GM13976 (cell line): Measurements from ENCODE around the gene FNTB.

ENCODE experiments used
- DNase-seq: peaks from one replicate; pipeline ENCODE4 v3.0.0; 2012; ENCODE audit warnings: low spot score
- in situ Hi-C: fragments of 300-500 bp; cut with MboI; formaldehyde crosslinking; loops from one replicate; pipeline ENCODE4 v1.12.0; 2022; ENCODE audit warnings: low sequenced_read_pairs, mixed read lengths, inconsistent platforms; ENCODE audit not compliant: unreplicated experiment
- TF ChIP-seq, protein P1 (sequence below): IDR thresholded peaks from 2 replicates; pipeline ENCODE4 v1.5.1; 2012; ENCODE audit warnings: borderline replicate concordance, mild to moderate bottlenecking; ENCODE audit not compliant: insufficient read depth; ENCODE audit errors: extremely low read depth, missing control alignments, control extremely low read depth

Gene FNTB

DNA sequence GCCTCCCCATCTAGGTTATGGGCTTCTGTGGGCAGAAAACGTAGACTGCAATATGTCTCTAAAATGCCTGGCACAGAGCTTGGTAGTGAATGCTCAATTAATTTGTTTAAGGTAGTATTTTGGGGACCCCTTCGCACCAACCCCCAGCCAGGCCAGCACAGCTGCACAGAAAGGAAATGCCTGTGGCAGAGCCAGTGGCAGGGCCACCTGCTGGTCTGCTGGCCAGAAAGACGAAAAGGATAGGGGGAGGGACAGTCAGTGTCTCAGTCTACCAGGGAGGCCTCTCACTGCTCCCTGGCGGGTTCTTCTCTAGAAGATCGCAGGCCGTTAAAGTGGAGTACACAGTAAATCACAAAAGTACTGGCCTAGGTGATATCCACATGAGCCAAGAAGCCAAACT, 18.0 kb upstream of the FNTB start:
- in situ Hi-C loops: no loop called here
- TF ChIP-seq, protein P1, sequence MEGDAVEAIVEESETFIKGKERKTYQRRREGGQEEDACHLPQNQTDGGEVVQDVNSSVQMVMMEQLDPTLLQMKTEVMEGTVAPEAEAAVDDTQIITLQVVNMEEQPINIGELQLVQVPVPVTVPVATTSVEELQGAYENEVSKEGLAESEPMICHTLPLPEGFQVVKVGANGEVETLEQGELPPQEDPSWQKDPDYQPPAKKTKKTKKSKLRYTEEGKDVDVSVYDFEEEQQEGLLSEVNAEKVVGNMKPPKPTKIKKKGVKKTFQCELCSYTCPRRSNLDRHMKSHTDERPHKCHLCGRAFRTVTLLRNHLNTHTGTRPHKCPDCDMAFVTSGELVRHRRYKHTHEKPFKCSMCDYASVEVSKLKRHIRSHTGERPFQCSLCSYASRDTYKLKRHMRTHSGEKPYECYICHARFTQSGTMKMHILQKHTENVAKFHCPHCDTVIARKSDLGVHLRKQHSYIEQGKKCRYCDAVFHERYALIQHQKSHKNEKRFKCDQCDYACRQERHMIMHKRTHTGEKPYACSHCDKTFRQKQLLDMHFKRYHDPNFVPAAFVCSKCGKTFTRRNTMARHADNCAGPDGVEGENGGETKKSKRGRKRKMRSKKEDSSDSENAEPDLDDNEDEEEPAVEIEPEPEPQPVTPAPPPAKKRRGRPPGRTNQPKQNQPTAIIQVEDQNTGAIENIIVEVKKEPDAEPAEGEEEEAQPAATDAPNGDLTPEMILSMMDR: no peak
- DNase-seq: no peak

DNA sequence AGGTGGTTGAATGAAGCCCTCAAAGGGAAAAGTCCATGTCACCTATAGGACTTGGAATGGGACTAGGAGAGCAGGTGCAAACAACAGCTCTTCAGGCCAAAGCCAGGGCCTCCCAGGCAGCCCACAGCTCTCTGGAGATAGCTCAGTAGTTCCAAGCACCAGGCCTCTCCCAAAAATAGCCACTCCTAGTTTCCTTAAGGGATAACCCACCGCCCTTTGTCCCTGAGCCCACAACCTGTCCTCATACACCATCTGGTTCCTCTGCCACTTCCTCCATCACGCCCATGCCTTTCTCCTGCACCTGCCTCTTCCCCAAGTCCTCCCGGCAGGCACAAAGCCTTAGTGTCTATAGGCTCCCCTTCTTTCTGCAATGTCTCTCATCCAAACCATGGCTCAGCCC, 16.7 kb upstream of the FNTB start:
- in situ Hi-C loops: no loop called here

DNA sequence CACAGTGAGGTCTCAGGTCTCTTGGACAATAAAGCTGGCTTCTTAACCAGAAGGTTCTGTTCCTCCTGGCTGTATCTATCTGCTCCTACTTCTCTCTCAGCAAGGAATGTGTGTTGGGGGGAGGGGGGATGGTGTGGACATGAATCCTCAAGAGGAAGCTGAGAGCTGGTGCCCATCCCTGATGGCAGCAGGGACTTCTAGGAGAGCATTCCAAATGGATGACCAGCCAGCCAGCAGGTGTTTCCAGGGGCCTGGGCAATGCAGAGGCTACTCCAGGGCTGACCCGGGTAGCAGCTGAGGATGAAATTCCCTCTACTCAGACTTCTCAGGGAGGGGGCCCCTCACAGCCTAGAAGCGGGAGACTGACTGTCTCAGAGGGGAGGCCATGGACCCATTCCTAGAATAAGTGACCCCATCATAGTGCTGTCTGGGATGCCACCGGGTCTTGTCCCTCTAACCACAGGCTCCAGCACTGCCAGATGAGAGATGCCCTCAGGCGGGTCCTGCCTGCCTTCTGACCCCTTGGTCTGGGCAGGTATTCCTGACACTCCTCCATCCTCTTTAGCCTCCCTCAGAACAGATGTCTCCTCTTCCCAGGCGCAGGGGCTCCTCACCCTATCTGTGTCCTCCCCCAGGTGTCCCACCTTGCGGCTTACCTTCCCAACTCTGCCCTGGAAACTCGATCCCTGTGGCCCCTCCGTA, 15.8 kb upstream of the FNTB start:
- DNase-seq: no peak
- in situ Hi-C loops: no loop called here
- TF ChIP-seq, protein P1: no peak

More for the DNA sequence above, 16.7 kb upstream of the FNTB start:
- TF ChIP-seq, protein P1: no peak
- DNase-seq: no peak

DNA sequence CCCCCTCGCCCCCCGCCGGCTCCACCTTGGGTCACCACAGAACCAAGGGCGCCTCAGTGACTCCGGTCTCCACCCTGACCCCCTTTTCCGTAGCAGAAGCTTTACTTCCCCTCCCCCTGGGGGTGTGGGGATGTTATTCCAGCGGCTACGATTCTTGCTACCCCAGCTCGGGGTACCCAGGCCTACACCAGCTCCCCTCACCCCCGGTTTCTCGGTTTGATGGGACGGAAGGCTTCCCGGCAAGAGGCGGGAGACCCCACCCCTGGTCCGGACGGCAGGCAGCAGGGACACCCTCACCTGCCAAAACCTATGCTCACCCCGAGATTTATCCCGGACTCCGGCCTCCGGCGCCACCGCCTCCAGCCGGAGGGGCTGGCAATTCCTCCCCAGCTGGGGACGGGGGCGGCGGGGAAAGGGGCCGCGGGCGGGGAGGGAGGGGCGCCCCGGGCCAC, 15.2 kb upstream of the FNTB start:
- DNase-seq: peak; percentile 46
- in situ Hi-C loops: no loop called here
- TF ChIP-seq, protein P1: no peak

DNA sequence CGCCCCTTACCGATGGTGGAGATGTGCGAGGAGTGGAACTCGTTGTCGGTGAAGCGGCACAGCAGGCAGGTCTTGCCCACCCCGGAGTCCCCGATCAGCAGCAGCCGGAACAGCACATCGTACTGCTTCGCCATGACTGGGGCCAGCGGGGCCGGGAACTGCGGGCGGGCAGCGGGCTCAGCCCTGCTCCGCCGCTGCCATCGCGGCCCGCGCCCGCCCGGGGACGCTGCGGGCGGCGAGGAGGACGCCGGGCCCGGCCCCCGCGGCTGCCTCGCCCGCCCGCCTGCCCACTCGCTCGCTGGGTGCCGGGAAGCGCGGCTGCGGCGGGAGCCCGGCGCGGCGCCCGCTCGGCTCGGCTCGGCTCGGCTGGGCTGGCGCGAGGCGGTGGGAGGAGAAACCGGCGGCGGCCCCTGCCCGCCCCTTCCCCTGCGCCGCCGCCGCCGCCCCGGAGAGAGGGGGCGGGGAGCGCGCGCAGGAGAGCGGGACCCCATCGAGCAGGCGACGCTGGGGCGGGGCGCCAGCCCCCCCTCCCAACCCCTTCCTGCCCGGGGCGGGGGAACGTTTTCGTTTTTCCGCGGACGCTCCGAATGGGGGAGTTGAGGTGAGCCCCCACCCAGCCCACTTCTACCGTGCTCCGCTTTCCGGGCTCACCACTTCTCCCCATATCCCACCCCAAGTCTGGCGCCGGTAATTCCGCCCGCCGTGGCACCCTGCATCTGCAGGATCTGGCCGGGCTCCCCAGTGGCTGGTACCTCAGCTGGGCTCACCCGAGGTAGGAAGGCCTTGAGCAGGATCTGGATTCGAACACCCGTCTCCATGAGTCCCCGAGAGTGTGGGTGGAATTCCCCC, 14.5 kb upstream of the FNTB start, which contains the start of gene RAB15:
TSS of gene RAB15 (minus strand) at position 394 of the 849 bp plus-strand sequence. CDS start at position 134, 260 bp downstream.
- in situ Hi-C loops: no loop called here
- DNase-seq: peak; percentile 75

DNA sequence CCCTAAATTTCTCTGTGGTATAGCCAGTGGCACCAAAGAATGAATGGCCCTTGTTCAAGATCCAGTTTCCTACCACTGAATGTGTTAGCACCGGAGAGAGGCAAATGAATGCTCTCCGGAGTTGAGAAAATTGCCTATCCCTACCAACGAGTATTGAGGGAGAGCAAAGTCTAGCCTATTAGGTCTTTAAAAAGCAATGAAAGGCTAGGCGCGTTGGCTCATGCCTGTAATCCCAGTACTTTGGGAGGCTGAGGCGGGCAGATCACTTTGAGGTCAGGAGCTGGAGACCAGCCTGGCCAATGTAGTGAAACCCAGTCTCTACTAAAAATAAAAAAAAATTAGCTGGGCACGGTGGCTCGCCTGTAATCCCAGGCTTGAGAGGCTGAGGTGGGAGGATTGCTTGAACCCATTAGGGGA, 13.7 kb upstream of the FNTB start:
- TF ChIP-seq, protein P1: no peak
- in situ Hi-C loops: no loop called here

More for the DNA sequence above, 14.5 kb upstream of the FNTB start, which contains the start of gene RAB15:
- TF ChIP-seq, protein P1: no peak

More for the DNA sequence above, 13.7 kb upstream of the FNTB start:
- DNase-seq: no peak
